GM12874 (cell line): ENCODE data around the gene CDK14.

ENCODE experiments used
- TF ChIP-seq, protein P1 (sequence below): IDR thresholded peaks from 2 replicates; pipeline ENCODE4 v1.5.1; 2011; ENCODE audit warnings: low read depth, mild to moderate bottlenecking, control low read depth, low read length, moderate library complexity; ENCODE audit not compliant: insufficient read depth

Gene CDK14

DNA sequence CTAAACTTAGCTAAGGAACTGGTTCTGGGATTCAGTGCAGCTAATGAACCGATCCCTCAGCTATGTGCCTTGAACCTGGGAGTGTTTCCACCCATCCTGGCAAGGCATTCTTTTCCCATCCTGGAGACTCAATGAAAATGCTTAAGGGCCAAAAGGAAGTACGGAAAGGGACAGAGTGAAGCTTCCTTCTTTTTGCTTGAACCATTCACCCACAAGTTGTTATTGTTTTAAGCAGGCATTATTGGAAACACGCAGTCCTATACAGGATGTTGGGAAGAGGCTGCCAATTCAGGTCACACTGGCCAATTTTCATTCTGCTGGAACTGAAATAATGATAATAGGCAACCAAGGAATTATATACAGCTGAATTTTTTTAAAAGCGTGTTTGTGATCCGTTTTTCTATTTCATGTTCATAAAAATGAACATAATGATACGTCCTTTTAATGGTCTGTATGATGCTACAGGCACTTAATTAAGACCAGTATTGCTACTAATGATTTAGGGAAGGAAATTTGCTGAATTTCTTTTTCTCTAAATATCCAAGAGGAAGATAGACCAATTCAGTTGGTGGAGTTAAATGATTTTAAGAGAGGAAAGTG lies 610.3 kb downstream of the CDK14 start:
- TF ChIP-seq, protein P1, sequence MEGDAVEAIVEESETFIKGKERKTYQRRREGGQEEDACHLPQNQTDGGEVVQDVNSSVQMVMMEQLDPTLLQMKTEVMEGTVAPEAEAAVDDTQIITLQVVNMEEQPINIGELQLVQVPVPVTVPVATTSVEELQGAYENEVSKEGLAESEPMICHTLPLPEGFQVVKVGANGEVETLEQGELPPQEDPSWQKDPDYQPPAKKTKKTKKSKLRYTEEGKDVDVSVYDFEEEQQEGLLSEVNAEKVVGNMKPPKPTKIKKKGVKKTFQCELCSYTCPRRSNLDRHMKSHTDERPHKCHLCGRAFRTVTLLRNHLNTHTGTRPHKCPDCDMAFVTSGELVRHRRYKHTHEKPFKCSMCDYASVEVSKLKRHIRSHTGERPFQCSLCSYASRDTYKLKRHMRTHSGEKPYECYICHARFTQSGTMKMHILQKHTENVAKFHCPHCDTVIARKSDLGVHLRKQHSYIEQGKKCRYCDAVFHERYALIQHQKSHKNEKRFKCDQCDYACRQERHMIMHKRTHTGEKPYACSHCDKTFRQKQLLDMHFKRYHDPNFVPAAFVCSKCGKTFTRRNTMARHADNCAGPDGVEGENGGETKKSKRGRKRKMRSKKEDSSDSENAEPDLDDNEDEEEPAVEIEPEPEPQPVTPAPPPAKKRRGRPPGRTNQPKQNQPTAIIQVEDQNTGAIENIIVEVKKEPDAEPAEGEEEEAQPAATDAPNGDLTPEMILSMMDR, result no peak

DNA sequence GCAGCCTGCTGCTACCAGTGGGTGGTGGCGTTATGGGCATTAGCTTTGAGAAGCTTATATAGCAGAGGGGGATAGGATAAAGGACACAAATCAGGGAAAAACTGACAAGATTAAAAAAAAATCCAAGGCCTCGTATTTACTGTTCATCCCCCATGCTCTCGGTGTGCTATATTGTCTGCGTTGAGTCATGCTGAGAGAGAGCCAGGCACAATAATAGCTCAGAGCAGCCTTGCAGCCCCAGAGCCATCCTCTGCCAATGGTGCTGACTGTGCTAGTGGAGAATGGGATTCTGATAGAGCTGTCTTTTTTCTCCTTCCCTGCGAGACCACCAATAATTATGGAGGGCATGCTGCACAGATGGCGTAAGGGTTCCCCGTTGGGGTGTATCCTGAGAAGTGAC lies 616.5 kb downstream of the CDK14 start:
- TF ChIP-seq, protein P1, result no peak

DNA sequence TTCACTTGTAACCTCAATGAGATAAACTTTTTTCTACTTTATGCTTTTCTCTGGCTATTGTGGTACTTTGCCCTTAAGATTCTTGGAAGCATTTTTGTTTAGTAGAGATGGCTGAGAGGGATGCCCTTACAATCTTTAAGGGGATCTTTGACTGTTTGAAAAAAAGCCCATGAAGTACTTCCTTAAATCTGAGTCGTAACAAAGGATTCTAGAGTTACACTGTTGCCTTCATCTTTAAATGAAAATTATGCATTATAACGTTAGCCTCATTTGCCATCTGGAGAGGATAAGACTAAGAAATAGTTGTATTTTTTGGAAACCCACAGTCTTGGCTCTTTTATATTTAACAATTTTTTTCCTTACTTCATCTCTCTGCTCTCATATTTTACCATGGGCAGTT lies 630.3 kb downstream of the CDK14 start:
- TF ChIP-seq, protein P1, result no peak

DNA sequence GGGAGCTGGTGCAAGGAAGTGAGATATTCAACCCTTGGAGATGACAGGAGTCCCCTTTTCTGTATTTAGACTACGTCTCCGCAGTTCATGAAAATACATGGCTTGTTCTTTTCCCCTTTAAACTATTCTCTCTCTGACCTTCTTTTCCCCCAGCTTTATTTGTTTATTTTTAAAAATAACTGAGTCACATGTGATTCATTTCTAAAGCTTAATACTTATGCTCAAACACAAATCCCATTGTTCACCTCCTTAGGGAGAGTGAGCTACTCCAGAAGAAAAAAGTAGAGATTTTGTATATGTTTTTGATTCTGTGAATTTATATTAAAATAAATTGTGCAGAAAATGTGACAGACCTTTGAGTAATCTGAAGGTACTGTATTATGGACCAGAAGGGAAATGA lies 632.2 kb downstream of the CDK14 start:
- TF ChIP-seq, protein P1, result no peak

DNA sequence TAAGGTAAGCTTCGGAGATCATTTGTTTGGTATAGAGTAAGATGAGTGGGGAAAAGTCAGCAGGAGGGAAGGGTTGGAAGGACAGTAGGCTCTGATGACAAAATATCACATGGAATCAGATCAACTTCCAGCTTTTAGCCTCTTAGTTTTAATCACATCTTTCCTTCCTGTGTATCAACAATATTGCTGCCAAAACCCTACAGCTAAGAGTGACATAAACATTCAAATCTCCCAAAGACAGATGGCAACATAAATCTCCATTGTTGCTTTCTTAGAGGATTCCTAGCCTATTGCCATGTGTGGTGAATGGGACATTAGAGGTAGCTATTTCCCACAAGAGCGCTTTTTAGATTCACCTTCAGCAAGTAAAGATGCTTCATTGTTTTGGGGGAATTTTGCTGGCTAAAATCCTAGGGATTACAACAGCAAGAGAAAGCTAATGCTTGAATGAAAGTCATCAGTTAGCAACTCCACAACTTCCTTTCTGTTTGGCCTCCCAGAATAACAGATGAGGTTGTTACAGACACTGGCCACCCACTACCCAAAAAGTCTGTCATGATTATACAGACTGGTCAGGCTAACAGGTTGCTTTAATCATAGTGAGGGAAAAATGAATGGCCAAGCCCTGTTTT lies 632.9 kb downstream of the CDK14 start:
- TF ChIP-seq, protein P1, result no peak

DNA sequence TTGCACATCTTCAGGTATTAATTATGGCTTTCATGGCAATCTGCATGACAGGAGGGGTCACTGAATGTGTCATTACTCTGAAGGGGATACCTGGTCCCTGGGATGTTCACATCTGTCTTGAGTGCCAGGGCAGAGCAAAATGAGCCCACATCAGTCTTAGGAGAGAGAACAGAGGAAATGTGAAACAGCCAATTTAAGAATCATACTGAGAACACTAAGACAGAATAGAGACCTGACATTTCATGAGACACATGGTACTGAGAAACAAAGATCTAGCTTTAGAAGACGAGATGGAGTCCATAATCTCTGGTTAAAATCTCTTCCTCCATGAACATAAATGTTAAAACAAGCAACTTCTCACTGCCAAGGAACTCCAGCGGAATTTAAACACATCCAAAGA lies 634.0 kb downstream of the CDK14 start:
- TF ChIP-seq, protein P1, result no peak

DNA sequence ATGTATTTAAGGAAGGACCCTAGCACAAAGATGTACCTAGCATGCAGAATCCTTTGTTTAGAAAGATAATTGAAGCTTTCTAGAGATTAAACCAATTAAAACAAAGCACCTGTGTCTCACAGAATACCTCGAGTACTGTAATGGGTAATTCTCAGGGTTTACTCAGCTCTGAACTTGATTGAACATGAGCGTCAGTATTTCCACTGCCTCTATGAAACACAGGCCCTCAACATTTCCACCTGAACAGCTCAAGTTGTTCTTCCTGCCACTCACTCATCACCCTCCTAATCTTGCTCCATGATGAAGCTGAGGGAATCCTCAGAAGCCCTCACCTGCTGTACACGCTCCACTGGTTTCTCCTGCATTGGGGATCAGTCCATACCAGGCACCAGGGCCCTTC lies 634.4 kb downstream of the CDK14 start:
- TF ChIP-seq, protein P1, result no peak

DNA sequence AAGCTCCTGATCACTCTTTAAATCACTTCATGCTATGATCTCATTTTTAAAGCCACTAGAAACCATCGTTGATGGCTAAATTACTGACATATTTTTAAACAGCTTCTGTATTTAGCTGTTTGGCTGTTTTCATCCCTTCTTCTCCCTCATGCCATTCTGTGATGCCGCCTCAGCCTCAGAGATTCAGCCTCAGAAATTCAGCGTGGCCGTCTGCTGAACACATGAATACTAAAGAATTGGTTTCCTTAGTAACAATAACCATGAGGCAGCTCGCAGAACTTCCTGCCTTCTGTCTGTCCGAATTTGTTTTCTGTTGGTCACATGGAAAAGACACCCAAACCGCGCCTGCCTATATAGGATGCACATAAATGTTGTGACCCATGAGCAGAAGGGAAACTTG lies 637.1 kb downstream of the CDK14 start:
- TF ChIP-seq, protein P1, result no peak
